Astrocyte of the spinal cord (primary cell): ENCODE measurements around the gene RSF1.
A peak's percentile ranks its signal among the peaks of the same experiment; 100 is the strongest.

Experiments
- DNase-seq: peaks from one replicate; pipeline ENCODE4 v3.0.0; 2011; ENCODE audit warnings: low read depth, low spot score
- H3K4me3 ChIP-seq: 2 replicates; pipeline ENCODE4 v1.5.1; 2011; ENCODE audit warnings: low read depth, mild to moderate bottlenecking, low read length, moderate library complexity
- in situ Hi-C: cut with HindIII; loops from 2 replicates; pipeline ENCODE4 v1.10.0; 2017; ENCODE audit warnings: low sequenced_read_pairs
- TF ChIP-seq, protein P1 (sequence below): IDR thresholded peaks from 2 replicates; pipeline ENCODE4 v1.5.1; 2012; ENCODE audit warnings: low read depth, mild to moderate bottlenecking, low read length, inconsistent platforms

RSF1 gene

DNA sequence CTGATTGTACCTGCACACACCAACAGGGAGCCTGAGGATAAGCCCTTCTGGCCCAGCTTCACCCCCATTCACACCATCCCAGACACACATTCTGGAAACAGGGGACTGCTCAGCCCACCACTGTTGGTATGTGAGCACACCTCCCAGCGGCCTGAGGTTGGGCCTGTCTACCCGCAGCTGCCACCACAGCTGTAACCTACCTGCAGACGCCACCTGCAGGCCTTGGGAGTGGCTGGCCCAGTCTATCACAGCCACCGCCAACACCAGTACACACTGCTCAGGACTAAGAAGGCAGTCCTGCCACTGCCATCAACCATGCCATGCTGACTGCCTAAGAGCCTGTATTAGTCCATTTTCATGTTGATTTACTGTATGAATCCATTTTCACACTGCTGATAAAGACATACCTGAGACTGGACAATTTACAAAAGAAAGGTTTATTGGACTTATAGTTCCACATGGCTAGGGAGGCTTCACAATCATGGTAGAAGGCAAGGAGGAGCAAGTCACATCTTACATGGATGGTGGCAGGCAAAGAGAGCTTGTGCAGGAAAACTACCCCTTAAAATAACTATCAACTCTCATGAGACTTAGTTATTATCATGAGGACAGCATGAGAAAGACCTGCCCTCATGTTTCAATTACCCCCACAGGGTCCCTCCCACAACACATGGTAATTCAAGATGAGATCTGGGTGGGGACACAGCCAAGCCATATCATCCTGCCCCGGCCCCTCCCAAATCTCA, 30.6 kb downstream of the RSF1 start:
- no peak for DNase-seq
- no peak overlapping the region for H3K4me3 ChIP-seq
- TF ChIP-seq, protein P1, sequence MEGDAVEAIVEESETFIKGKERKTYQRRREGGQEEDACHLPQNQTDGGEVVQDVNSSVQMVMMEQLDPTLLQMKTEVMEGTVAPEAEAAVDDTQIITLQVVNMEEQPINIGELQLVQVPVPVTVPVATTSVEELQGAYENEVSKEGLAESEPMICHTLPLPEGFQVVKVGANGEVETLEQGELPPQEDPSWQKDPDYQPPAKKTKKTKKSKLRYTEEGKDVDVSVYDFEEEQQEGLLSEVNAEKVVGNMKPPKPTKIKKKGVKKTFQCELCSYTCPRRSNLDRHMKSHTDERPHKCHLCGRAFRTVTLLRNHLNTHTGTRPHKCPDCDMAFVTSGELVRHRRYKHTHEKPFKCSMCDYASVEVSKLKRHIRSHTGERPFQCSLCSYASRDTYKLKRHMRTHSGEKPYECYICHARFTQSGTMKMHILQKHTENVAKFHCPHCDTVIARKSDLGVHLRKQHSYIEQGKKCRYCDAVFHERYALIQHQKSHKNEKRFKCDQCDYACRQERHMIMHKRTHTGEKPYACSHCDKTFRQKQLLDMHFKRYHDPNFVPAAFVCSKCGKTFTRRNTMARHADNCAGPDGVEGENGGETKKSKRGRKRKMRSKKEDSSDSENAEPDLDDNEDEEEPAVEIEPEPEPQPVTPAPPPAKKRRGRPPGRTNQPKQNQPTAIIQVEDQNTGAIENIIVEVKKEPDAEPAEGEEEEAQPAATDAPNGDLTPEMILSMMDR, result no peak
- in situ Hi-C loops, result no loop called here

DNA sequence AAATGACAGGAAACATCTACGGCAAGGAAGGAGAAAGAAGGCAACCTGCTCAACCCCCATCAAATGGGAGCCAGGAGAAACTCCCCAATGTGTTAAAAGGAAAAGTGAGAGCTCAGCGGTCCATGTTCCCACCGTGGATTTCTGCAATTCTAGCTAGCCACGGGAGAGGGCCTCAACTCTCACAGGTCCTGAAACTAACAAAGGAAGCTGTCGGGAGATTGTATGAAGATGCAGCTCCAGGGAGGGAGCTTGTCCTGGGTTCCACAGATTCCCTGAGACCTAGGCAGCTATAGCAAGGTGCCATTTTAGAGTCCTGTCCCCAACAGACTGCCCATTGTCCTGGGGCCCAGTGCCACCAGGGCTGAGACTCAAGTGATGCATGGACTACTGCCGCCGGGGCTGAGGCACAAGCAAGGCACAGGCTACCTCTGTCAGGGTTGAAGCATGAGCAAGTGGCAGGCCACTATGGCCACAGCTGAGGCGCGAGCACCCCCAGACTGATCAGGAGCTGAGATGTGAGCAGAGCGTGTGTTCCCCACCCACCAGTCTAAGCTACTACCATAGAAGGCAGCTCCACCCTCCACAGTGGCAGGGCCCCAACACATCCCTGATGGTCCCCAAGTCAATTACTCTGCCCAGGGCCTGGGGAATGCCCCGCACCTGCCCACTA, 31.3 kb downstream of the RSF1 start:
- no peak for DNase-seq
- in situ Hi-C loops, result no loop called here
- TF ChIP-seq, protein P1, result no peak
- H3K4me3 ChIP-seq, result no peak overlapping the region

DNA sequence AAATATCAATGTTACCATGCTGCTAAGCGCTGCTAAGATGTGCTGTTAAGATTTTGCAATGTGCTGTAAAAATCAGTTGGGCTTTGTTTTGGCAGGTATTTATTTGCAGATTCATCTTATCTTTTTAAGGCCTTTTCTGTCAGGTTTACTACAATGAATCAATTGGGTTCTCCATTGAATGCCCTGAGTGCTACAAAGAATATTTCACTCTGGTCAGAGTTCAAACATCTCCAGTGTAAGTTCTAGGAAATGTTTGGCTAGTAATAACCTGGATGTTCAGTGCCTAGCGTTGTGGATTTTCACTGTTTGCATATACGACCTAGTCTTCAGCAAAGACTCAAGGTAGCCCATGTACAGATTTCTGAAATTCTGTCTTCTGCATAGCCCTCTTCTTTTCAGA, 36.0 kb downstream of the RSF1 start:
- TF ChIP-seq, protein P1, result no peak
- in situ Hi-C loops, result no loop called here
- no peak for DNase-seq
- H3K4me3 ChIP-seq, result no peak overlapping the region

DNA sequence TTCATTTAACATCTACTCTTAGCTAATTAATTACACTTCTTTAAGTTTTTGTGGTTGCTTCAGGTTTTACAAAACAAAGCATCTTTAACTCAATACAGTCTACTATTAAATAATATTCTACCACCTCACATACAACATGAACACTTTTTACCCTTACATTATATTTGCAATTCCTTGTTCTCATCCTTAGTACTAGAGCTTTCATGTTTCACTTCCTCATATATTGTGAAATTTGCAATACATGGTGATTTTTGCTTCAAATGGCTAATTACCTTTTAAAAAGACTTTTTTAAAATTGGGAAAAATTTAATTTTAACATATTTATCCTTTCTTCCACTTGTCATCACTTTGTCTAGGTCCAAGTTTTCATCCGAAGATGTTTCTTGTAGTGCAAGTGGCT, 37.5 kb downstream of the RSF1 start:
- H3K4me3 ChIP-seq, result no peak overlapping the region
- in situ Hi-C loops, result no loop called here
- TF ChIP-seq, protein P1, result no peak
- DNase-seq, result no peak

DNA sequence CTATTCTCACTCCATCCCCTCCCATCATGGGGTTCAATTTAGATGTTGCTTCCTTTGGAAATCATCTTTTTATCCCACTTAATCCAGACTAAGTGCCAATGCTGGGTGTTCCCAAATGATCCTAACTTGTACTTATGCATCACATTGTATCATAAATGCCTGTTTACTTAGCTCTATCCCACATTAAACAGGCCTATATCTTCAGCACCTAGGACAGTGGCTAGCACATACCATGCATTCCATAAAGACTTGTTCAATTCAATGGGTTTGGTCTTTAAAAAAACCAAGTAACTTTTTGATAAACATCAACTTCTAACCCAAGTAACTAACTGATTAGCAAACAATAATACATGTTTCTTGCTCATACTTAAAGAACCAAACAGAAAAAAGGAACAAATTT, 40.6 kb downstream of the RSF1 start:
- TF ChIP-seq, protein P1, result no peak
- in situ Hi-C loops, result no loop called here
- no peak overlapping the region for H3K4me3 ChIP-seq
- DNase-seq, result peak; percentile 42

DNA sequence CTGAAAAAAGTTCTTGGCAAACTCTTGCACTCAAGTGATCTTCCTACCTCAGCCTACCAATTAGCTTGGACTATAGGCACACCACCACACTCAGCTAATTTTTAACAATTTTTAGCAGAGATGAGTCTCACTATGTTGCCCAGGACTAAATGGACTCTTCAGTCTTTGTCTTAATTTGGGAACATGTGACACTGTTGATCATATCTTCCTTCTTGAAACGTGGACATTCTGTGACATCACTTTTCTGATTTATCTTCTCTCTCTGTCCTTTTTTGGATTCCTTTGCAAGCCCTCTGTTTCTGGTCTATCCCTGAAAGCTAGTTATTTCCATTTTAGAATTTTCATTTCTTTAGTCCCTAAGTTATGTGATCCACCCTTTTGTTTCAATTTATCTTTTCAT, 42.0 kb downstream of the RSF1 start:
- no peak for DNase-seq
- in situ Hi-C loops, result no loop called here
- TF ChIP-seq, protein P1, result no peak
- no peak overlapping the region for H3K4me3 ChIP-seq
